ENCODE data around the gene PCSK6. TPM values are rescaled to one million over a fixed set of nuclear protein-coding genes. Genes with fewer than 3 reads are reported as not detected.

Gene PCSK6
- total RNA-seq, 4 donors from 2014 or later: 10.6 to 98.2 (median 12.8) TPM

DNA sequence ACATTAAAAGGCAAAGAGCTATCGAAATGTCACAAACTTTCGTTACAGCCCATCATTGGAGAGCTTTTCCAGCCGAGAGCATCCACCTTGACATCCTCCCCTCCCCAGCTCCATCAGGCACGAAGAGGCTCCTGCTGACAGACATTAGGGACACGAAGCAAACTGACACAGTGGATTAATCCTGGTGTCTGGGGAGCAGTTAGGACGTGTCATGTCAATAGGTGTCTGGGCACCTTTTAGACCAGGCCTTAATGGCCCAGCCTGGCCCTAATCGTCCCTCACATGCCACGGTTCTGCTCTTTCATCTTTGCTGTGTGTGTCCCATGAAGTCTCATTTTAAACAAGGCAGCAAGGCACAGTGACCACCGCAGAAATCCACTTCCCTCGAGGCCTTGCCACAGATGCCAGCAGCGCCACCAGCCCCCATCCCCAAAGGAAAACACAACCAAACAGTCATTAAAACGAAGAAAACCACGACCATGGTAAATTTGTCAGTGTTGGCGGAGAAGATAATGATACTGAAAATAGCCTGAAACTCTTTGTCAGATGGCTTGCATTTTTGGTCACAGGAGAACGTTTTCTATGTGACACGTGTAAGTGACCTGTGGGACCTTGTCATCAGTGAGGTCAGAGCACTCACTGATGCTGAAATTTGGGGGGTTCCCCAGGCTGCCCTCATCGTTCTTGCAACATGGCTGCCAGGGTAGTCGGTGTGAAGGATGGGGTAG, 16.3 kb upstream of the PCSK6 start:
- Histone ChIP-seq H3K4me3 (no peak overlapping the region), H3K36me3 (no peaks in the 10 kb centered on the region), H3K27me3 (no peaks in the 10 kb centered on the region), H3K9me3 (no peaks in the 10 kb centered on the region), H3K27ac (no peak overlapping the region), H3K4me1 (peaks cover 0 to 12% (median 3%) of the 10 kb centered on the region in 4 donors)
- TF ChIP-seq, protein P1, sequence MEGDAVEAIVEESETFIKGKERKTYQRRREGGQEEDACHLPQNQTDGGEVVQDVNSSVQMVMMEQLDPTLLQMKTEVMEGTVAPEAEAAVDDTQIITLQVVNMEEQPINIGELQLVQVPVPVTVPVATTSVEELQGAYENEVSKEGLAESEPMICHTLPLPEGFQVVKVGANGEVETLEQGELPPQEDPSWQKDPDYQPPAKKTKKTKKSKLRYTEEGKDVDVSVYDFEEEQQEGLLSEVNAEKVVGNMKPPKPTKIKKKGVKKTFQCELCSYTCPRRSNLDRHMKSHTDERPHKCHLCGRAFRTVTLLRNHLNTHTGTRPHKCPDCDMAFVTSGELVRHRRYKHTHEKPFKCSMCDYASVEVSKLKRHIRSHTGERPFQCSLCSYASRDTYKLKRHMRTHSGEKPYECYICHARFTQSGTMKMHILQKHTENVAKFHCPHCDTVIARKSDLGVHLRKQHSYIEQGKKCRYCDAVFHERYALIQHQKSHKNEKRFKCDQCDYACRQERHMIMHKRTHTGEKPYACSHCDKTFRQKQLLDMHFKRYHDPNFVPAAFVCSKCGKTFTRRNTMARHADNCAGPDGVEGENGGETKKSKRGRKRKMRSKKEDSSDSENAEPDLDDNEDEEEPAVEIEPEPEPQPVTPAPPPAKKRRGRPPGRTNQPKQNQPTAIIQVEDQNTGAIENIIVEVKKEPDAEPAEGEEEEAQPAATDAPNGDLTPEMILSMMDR (IDR thresholded peaks at IDR 0.05): no peak
- TF ChIP-seq POLR2A (IDR thresholded peaks at IDR 0.05): no peak
- no peak for DNase-seq

DNA sequence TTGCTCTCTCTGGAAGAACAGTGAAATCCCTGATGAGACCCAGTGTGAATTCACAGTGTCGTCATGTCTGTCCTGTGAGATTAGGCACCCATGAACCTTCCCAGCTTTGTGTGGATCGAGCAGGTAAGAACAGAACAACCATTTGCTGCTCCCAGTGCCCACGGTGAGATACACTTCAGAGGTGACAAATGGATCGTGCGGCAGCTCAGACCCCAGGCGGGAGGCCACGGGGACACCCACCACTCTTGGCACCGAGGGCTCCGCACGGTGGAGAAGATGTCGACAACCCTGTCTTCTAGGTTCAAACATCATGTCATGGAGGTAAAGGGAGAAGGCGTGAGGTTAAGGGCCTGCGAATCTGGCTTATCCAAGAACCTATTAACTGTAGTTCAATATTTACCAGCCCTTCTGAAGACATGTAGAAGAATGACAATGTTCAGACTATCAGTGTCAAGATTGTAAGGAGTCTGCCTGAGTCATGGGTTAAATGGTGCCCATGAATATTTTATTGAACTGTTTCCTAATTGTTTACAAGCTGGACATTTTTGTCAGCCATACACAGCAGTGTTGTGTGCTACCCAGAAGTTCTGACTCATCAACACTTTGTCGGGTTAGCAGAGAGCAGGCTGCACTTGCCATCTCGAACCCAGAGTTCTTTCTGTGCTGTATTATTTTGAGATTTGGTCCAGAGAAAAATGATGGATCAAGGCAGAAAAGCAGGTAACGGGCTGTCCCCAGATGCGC, 15.5 kb upstream of the PCSK6 start:
- no peaks in the 10 kb centered on the region for H3K9me3 ChIP-seq

DNA sequence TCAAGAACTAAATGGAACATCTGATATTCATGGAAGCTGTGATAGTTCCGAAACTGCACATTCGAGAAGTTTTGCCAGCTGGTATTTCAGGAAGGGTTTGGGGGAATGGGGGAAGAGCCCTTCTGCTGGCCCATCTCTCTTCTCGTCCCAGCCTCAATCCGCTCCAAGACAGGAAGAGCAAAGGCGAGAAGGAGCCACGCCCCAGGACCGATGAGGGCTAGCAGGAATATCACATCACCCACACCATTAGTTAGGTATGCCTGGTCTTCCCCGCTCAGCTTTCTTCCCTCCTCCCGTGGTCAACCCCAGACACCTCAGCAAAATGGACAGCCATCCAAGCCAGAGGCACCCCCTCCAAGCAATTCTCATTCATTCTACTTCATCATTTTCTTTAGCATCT, 14.9 kb upstream of the PCSK6 start:
- Histone ChIP-seq H3K27ac (no peak overlapping the region), H3K9me3 (no peaks in the 10 kb centered on the region), H3K36me3 (no peaks in the 10 kb centered on the region), H3K4me3 (no peak overlapping the region), H3K4me1 (peaks cover 0 to 23% (median 3%) of the 10 kb centered on the region in 4 donors), H3K27me3 (no peaks in the 10 kb centered on the region)
- no peak for TF ChIP-seq POLR2A (IDR thresholded peaks at IDR 0.05)
- TF ChIP-seq, protein P1 (IDR thresholded peaks at IDR 0.05): no peak
- DNase-seq: peak in 1 of 3 donors; percentile 2

More for the DNA sequence above, 15.5 kb upstream of the PCSK6 start:
- Histone ChIP-seq H3K4me3 (no peak overlapping the region), H3K36me3 (no peaks in the 10 kb centered on the region), H3K4me1 (peaks cover 0 to 20% (median 3%) of the 10 kb centered on the region in 4 donors), H3K27me3 (no peaks in the 10 kb centered on the region), H3K27ac (no peak overlapping the region)
- no peak for DNase-seq
- no peak for TF ChIP-seq POLR2A (IDR thresholded peaks at IDR 0.05)
- TF ChIP-seq, protein P1 (IDR thresholded peaks at IDR 0.05): no peak

GRCh38 chr15:101503296-101503599, 13.7 kb upstream of the PCSK6 start:
- Histone ChIP-seq H3K4me1 (peaks cover 0 to 23% (median 3%) of the 10 kb centered on the region in 4 donors), H3K36me3 (no peaks in the 10 kb centered on the region), H3K27me3 (no peaks in the 10 kb centered on the region), H3K4me3 (no peak overlapping the region), H3K9me3 (no peaks in the 10 kb centered on the region), H3K27ac (no peak overlapping the region)
- no peak for DNase-seq
- TF ChIP-seq, protein P1 (IDR thresholded peaks at IDR 0.05): no peak

- Histone ChIP-seq H3K27ac (no peak overlapping the region), H3K9me3 (no peaks in the 10 kb centered on the region), H3K4me1 (peaks cover 0 to 24% (median 3%) of the 10 kb centered on the region in 4 donors), H3K27me3 (no peaks in the 10 kb centered on the region), H3K36me3 (no peaks in the 10 kb centered on the region), H3K4me3 (no peak overlapping the region)
- peak in 1 of 3 donors; percentile 8 for DNase-seq
- no peak for TF ChIP-seq POLR2A (IDR thresholded peaks at IDR 0.05)
- TF ChIP-seq, protein P1 (IDR thresholded peaks at IDR 0.05): no peak
These were observed 13.2 kb upstream of the PCSK6 start for GRCh38 chr15:101502572-101503295.

Data from Peyer's patch (tissue), 4 donors.